Sigmoid colon (tissue), 7 donors: ENCODE results near the gene EPOP. TPM values are rescaled to one million over a fixed set of nuclear protein-coding genes. Genes with fewer than 3 reads are reported as not detected.

Experiments
- DNase-seq: peaks from one replicate; pipeline ENCODE4 v3.0.0-alpha.2; 2019
- H3K27ac ChIP-seq, 4 donors: fragments of 200-600 bp; sonication (generic); one replicate each; pipeline ENCODE4 v1.5.1; 2016 to 2019; ENCODE audit warnings: mild to moderate bottlenecking in 1 of 4
- H3K27me3 ChIP-seq, 3 donors: fragments of 200-600 bp; sonication (generic); one replicate each; pipeline ENCODE4 v1.5.1; 2019; ENCODE audit warnings: mild to moderate bottlenecking in 1 of 3
- H3K36me3 ChIP-seq, 4 donors: fragments of 200-600 bp; sonication (generic); one replicate each; pipeline ENCODE4 v1.5.1; 2016 to 2019
- H3K4me1 ChIP-seq, 4 donors: fragments of 200-600 bp; sonication (generic); one replicate each; pipeline ENCODE4 v1.5.1; 2017 to 2019
- H3K4me3 ChIP-seq, 4 donors: fragments of 200-600 bp; sonication (generic); one replicate each; pipeline ENCODE4 v1.5.1; 2017 to 2019; ENCODE audit warnings: mild to moderate bottlenecking in 2 of 4, moderate library complexity in 1 of 4
- H3K9me3 ChIP-seq, 4 donors: fragments of 200-600 bp in 3 of 4; sonication (generic) in 3 of 4; one replicate each; pipeline versions ENCODE4 v1.5.1 to v1.6.1; 2013 to 2019
- EP300 ChIP-seq, 4 donors: sonication (generic); formaldehyde crosslinking; IDR thresholded peaks; one replicate each; pipeline ENCODE4 v1.6.1; 2017; ENCODE audit warnings: antibody characterized with exemption in 4 of 4
- POLR2A ChIP-seq, 2 donors: fragments of 450-650 bp; IDR thresholded peaks; one replicate each; pipeline ENCODE4 v1.6.1; 2016; ENCODE audit warnings: antibody characterized with exemption in 2 of 2, mild to moderate bottlenecking in 2 of 2, moderate library complexity in 2 of 2
- POLR2AphosphoS5 ChIP-seq, 4 donors: sonication (generic); formaldehyde crosslinking; IDR thresholded peaks; one replicate each; pipeline ENCODE4 v1.6.1; 2017; ENCODE audit warnings: antibody characterized with exemption in 4 of 4
- WGBS, 2 donors: extraction: QIAGEN DNeasy Blood & Tissue Kit; methylation state at CpG; one replicate each; pipeline ENCODE4 v1.1.7; 2013; 5-methylcytosine and 5-hydroxymethylcytosine counted together
- intact Hi-C: fragments of 100-400 bp; cut with DNase I; formaldehyde crosslinking; loops from one replicate; pipeline ENCODE4 v1.15.1; 2023
- polyA plus RNA-seq, 3 donors: library from polyadenylated mRNA; stranded (reverse); fragments of 200-250 nt; gene quantifications; one replicate each; pipeline ENCODE4 v1.2.3, GENCODE V29; 2013
- total RNA-seq, 4 donors: library from RNA; depleted of rRNA; stranded (reverse); fragments of >200 nt; gene quantifications; one replicate each; pipeline ENCODE4 v1.1.0, GENCODE V29; 2016
- TF ChIP-seq, protein P1 (sequence below), 4 experiments: fragments of 450-650 bp in 3 of 4; fragments of 200-600 bp in 1 of 4; IDR thresholded peaks; one replicate each; pipeline ENCODE4 v1.5.1; 2016 to 2019; ENCODE audit warnings: antibody characterized with exemption in 4 of 4, mild to moderate bottlenecking in 3 of 4, moderate library complexity in 2 of 4
- donor health status: healthy with polysubstance abuse.
- donor health status: Bipolar disorder and iron deficiency.
- donor health status: healthy.

EPOP gene
- total RNA-seq (1 to 10 TPM in 2 of 4 donors, under 1 TPM in 2; 0.36 to 2.8 (median 1.3) TPM), polyA plus RNA-seq (1 to 10 TPM in 1 of 3 donors, not detected in 2; 2.4 TPM)

DNA sequence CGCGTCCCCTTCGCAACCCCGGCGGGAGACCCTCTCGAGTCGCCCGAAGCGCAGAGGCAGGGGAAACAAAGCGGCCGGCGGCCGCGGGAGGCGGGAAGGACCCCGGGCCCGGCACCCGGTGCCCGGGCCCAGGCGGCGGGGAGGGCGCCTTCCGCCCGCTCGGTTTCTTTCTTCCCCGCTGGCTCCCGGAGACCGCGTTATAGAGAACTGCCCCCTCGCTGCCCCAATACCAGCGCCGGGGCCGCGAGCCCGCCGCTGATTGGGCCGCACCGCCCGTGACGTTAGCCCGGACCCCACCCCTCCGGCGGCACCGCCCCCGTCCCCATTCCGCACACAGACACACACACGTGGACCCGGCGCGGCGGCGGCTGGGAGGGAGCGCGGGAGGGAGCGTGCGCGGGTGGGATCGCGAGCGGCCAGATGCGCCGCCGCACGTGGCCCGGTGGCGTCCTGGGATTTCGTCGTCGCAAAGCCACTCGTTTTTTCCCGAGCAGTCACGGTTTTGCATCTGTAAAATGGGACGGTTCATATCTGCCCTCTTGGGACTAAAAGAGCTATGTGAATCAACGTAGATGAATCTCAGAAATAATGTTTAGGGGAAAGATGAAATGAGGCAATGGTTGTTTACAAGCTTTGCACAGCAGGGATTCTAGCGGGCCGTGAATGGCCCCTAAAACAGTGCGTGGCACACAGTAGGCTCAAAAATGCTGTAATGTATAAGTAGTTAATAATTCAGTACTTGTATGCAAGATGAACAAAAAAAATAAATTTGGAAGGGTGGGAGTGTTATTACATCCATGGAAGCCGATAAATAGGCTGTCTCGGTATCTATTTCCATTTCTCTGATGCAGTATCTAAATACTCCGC lies at the start of gene EPOP:
TSS of gene EPOP (minus strand) at position 209 of the 867 bp plus-strand sequence. CDS start 462 bp downstream, outside the sequence.
- H3K4me1 ChIP-seq: peaks cover 0 to 37% (median 34%) of the 10 kb centered on the region in 4 donors
- intact Hi-C loops: loop anchor here (5.0 kb wide), 1 partner anchor 248 kb away; the partner anchor contains the start of gene ARHGAP23

DNA sequence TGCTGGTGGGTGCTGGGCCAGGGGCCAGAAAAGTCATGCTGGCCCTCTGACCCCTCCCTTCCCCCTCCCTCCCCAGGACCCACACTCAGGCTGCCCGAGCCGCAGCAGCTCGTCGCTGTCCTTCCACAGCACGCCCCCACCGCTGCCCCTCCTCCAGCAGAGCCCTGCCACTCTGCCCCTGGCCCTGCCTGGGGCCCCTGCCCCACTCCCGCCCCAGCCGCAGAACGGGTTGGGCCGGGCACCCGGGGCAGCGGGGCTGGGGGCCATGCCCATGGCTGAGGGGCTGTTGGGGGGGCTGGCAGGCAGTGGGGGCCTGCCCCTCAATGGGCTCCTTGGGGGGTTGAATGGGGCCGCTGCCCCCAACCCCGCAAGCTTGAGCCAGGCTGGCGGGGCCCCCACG lies 47.0 kb upstream of the EPOP start:
- H3K27me3 ChIP-seq: no peaks in the 10 kb centered on the region
- no peak for DNase-seq
- H3K9me3 ChIP-seq: no peaks in the 10 kb centered on the region
- WGBS, 2 donors: 88 to 95% methylated on average over 16 of the region's 16 CpGs
- H3K4me3 ChIP-seq: no peak overlapping the region
- H3K4me1 ChIP-seq: peaks cover 0 to 12% (median 11%) of the 10 kb centered on the region in 4 donors
- no peak for TF ChIP-seq POLR2A (IDR thresholded peaks at IDR 0.05)
- H3K36me3 ChIP-seq: peaks cover 29 to 71% (median 33%) of the 10 kb centered on the region in 4 donors
- H3K27ac ChIP-seq: no peak overlapping the region
- intact Hi-C loops: no loop called here

More for the DNA sequence above, at the start of gene EPOP:
- H3K36me3 ChIP-seq: no peaks in the 10 kb centered on the region
- H3K27ac ChIP-seq: peak within 1 kb of the TSS in 3 of 4 donors; percentile 27 to 59 (median 58)
- peaks cover 25 to 63% (median 59%) of the 10 kb centered on the region in 3 donors for H3K27me3 ChIP-seq
- TF ChIP-seq POLR2A (IDR thresholded peaks at IDR 0.05) (no peak), POLR2AphosphoS5 (IDR thresholded peaks at IDR 0.05) (peak in 3 of 4 donors; percentile 15 to 57 (median 41))
- peak within 1 kb of the TSS; percentile 24 to 63 (median 51) for H3K4me3 ChIP-seq
- WGBS, 2 donors: 3 to 4% methylated on average over 80 of the region's 80 CpGs
- DNase-seq: peak; percentile 91
- no peaks in the 10 kb centered on the region for H3K9me3 ChIP-seq

DNA sequence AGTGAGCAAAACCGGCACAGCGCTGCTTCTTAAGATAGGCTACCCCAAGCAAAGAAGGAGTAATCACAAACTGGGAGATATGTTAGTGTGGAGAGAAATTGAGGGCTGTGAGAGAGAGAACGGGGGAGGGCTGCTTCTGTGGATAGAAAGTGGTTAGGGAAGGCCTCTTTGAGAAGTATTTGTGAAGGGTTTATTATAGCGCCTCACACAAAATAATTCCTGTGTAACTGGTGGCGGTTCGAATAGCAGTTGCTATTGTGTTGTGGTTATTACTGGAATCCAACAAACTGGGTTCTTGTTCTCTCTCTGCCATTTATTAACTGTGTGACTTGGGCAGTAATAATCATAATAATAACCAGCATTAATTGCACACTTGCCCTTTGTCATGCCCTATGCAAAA lies 46.2 kb upstream of the EPOP start:
- Histone ChIP-seq H3K36me3 (peaks cover 37 to 80% (median 41%) of the 10 kb centered on the region in 4 donors), H3K27me3 (no peaks in the 10 kb centered on the region), H3K4me1 (peaks cover 0 to 12% (median 11%) of the 10 kb centered on the region in 4 donors), H3K4me3 (no peak overlapping the region), H3K9me3 (no peaks in the 10 kb centered on the region), H3K27ac (no peak overlapping the region)
- intact Hi-C loops: no loop called here
- TF ChIP-seq POLR2AphosphoS5 (IDR thresholded peaks at IDR 0.05): no peak
- no peak for TF ChIP-seq POLR2A (IDR thresholded peaks at IDR 0.05)
- TF ChIP-seq, protein P1, sequence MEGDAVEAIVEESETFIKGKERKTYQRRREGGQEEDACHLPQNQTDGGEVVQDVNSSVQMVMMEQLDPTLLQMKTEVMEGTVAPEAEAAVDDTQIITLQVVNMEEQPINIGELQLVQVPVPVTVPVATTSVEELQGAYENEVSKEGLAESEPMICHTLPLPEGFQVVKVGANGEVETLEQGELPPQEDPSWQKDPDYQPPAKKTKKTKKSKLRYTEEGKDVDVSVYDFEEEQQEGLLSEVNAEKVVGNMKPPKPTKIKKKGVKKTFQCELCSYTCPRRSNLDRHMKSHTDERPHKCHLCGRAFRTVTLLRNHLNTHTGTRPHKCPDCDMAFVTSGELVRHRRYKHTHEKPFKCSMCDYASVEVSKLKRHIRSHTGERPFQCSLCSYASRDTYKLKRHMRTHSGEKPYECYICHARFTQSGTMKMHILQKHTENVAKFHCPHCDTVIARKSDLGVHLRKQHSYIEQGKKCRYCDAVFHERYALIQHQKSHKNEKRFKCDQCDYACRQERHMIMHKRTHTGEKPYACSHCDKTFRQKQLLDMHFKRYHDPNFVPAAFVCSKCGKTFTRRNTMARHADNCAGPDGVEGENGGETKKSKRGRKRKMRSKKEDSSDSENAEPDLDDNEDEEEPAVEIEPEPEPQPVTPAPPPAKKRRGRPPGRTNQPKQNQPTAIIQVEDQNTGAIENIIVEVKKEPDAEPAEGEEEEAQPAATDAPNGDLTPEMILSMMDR (IDR thresholded peaks at IDR 0.05): no peak
- no peak for TF ChIP-seq EP300 (IDR thresholded peaks at IDR 0.05)
- DNase-seq: no peak
- 89 to 93% methylated on average over 6 of the region's 6 CpGs for WGBS, 2 donors

DNA sequence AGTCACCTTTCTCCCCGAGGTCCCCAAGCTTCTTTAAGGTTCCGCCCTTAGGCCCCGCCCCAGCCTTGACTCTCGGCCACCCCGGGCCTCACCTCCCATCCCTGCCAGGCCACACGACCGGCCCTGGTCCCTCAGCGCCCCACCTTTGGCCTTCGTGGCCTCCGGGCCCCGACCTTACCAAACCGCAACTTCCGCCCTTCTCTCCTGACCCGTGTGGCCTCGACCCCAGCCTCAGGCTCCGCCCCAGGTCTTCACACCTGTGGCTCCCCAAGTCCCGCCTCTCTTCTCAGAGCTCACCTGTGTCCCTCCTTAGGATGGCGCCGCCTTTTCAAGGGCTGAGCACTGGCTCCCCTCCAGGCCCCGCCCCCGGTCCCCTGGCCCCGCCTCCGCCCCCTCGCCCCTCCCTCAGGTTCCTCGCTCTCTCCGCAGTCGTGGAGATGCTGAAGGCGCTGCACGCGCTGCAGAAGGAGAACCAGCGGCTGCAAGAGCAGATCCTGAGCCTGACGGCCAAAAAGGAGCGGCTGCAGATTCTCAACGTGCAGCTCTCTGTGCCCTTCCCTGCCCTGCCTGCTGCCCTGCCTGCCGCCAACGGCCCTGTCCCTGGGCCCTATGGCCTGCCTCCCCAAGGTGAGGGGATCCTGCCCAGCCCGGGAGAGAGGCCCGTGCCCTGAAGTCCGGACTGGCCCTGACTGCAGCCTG lies 45.3 kb upstream of the EPOP start:
- H3K4me1 ChIP-seq: peaks cover 0 to 11% (median 10%) of the 10 kb centered on the region in 4 donors
- H3K4me3 ChIP-seq: no peak overlapping the region
- H3K27me3 ChIP-seq: no peaks in the 10 kb centered on the region
- intact Hi-C loops: no loop called here
- WGBS, 2 donors: 68 to 83% methylated on average over 39 of the region's 39 CpGs
- H3K9me3 ChIP-seq: no peaks in the 10 kb centered on the region
- H3K36me3 ChIP-seq: peaks cover 43 to 82% (median 49%) of the 10 kb centered on the region in 4 donors
- TF ChIP-seq, protein P1 (IDR thresholded peaks at IDR 0.05): no peak
- no peak for TF ChIP-seq EP300 (IDR thresholded peaks at IDR 0.05)
- no peak for TF ChIP-seq POLR2AphosphoS5 (IDR thresholded peaks at IDR 0.05)
- no peak for TF ChIP-seq POLR2A (IDR thresholded peaks at IDR 0.05)
- peak overlapping the region in 1 of 4 donors; percentile 1 for H3K27ac ChIP-seq
- DNase-seq: no peak

DNA sequence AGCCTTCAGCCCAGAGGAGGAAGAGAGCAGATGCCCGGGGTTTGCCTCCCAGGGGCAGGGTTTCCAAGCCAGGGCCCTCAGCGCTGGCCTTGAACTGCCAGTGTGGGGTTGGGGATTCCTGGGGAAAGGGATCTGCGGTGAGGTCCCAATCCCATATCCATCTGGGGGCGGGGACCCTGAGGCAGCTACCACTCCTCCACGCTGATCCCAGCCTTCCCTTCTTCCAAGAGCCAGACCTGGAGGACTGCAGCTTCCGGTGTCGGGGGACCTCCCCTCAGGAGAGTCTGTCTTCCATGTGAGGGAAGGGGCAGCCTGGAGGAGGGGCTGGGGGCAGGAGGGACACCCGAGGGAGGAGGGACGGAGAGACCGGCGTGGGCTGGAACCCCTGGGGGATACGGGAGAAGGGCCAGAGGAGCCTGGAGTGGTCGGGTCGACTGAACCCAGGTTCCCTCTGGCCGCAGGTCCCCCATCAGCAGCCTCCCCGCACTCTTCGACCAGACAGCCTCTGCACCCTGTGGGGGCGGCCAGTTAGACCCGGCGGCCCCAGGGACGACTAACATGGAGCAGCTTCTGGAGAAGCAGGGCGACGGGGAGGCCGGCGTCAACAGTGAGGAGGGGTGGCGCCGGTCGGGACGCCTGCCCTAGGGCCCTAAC lies 44.7 kb upstream of the EPOP start:
- Histone ChIP-seq H3K4me3 (no peak overlapping the region), H3K4me1 (peaks cover 0 to 6% (median 3%) of the 10 kb centered on the region in 4 donors), H3K9me3 (no peaks in the 10 kb centered on the region), H3K27ac (peak overlapping the region in 1 of 4 donors; percentile 4), H3K36me3 (peaks cover 43 to 88% (median 49%) of the 10 kb centered on the region in 4 donors), H3K27me3 (no peaks in the 10 kb centered on the region)
- TF ChIP-seq, protein P1 (IDR thresholded peaks at IDR 0.05): no peak
- TF ChIP-seq EP300 (IDR thresholded peaks at IDR 0.05): no peak
- TF ChIP-seq POLR2AphosphoS5 (IDR thresholded peaks at IDR 0.05): no peak
- TF ChIP-seq POLR2A (IDR thresholded peaks at IDR 0.05): no peak
- no peak for DNase-seq
- intact Hi-C loops: no loop called here
- 93 to 94% methylated on average over 29 of the region's 29 CpGs for WGBS, 2 donors
